ENCODE results near the gene SESTD1. TPM values are rescaled to one million over a fixed set of nuclear protein-coding genes. Genes with fewer than 3 reads are reported as not detected.

SESTD1 gene
- total and polyA plus RNA-seq, 2 of the 4 experiments (the other 2 are of a cell fraction) = 8.4 to 12.7 TPM

DNA sequence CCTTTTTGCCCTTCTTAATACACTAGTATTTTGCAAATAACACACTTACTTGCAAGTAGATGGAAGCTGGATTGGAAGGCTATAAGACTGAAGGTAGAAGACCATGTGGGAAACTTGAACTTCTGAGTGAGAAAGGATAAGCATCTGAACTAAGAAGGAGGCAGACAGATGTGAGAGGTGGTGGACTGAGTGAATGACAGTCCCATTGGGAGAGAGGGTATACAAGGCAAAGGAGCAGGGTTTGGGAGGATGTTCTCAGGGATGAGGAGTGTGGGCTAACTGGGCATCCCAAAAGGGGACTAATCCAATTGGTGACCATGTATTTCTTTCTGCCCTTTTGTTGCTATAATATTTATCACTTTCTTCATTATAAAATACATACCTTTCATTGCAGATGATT, 20.4 kb upstream of the SESTD1 start:
- Histone ChIP-seq H4K20me1 (ENCODE audit: insufficient read depth, low read length) (no peaks in the 10 kb centered on the region), H3K4me2 (ENCODE audit: low read depth, low read length) (no peak overlapping the region), H2AFZ (replicated peaks; ENCODE audit: low read length, poor library complexity) (no peak overlapping the region), H2BK20ac (ENCODE audit: low read depth, low read length) (no peak overlapping the region), H3K4me1 (ENCODE audit: control insufficient read depth, insufficient read depth, low read length) (no peaks in the 10 kb centered on the region), H4K5ac (ENCODE audit: low read depth, low read length) (no peak overlapping the region), H3K9me1 (ENCODE audit: insufficient read depth, low read length) (no peaks in the 10 kb centered on the region), H2AK5ac (ENCODE audit: low read depth, low read length) (no peak overlapping the region), H3K14ac (replicated peaks; ENCODE audit: low read depth, low read length) (no peak overlapping the region), H2AK9ac (replicated peaks; ENCODE audit: low read depth, low read length, poor library complexity) (no peak overlapping the region), H3K18ac (ENCODE audit: low read depth, low read length) (no peak overlapping the region), H3K4me3 (ENCODE audit: insufficient read depth, low read depth, low read length) (no peak overlapping the region), H3K27me3 (ENCODE audit: control insufficient read depth, insufficient read depth, low read length) (peaks cover 3% of the 10 kb centered on the region), H3K9me3 (ENCODE audit: control insufficient read depth, insufficient read depth, low read length) (no peaks in the 10 kb centered on the region), H2BK120ac (ENCODE audit: low read depth, low read length) (no peak overlapping the region), H3K79me1 (ENCODE audit: low read depth in 1 of 2, low read length in 2 of 2) (no peaks in the 10 kb centered on the region), H3K36me3 (ENCODE audit: control insufficient read depth, insufficient read depth, low read length) (no peaks in the 10 kb centered on the region), H3K27ac (ENCODE audit: insufficient read depth, low read length) (no peak overlapping the region), H4K91ac (ENCODE audit: insufficient read depth, low read depth, low read length) (no peak overlapping the region), H3K9ac (ENCODE audit: low read depth, low read length) (no peak overlapping the region), H3K56ac (ENCODE audit: extremely low read depth, insufficient read depth, low read length) (no peak overlapping the region), H2BK5ac (ENCODE audit: low read depth, low read length, poor library complexity, severe bottlenecking) (no peak overlapping the region), H2BK15ac (ENCODE audit: low read depth, low read length) (no peak overlapping the region), H3K23ac (ENCODE audit: low read depth, low read length) (no peak overlapping the region), H3K4ac (ENCODE audit: low read depth, low read length) (no peak overlapping the region), H4K8ac (ENCODE audit: low read depth in 2 of 2, low read length in 2 of 2) (no peak overlapping the region)
- CTCF ChIA-PET = no interaction called here
- in situ Hi-C loops (cut with MboI; ENCODE audit: low sequenced_read_pairs) (no loop called here), dilution Hi-C loops (cut with HindIII; ENCODE audit: low sequenced_read_pairs, unreplicated experiment) (no loop called here), intact Hi-C loops (cut with micrococcal nuclease) (loop anchor here (5.0 kb wide), 1 partner anchor 47 kb away; no protein-coding TSS in a partner anchor)
- BruUV-seq (replicated peaks) = no TSS peak
- DNase-seq (no peak), ATAC-seq (ENCODE audit: low read depth) (no peak)
- TF ChIP-seq RAD21 (IDR thresholded peaks at IDR 0.05; ENCODE audit: low read length) = no peak
- no peak for TF ChIP-seq USF2 (IDR thresholded peaks at IDR 0.05; ENCODE audit: low read depth, low read length)
- no peak for TF ChIP-seq SMC3 (IDR thresholded peaks at IDR 0.05; ENCODE audit: low read depth, low read length)
- TF ChIP-seq MAZ (IDR thresholded peaks at IDR 0.05; ENCODE audit: borderline replicate concordance, low read depth, low read length) = no peak
- TF ChIP-seq NFE2L2 (IDR thresholded peaks at IDR 0.05; ENCODE audit: low read depth, low read length) = no peak
- TF ChIP-seq FOS (IDR thresholded peaks at IDR 0.05; ENCODE audit: low read depth, low read length) = no peak
- no peak for TF ChIP-seq CEBPB (IDR thresholded peaks at IDR 0.05; ENCODE audit: low read depth, low read length)
- TF ChIP-seq CHD1 (IDR thresholded peaks at IDR 0.05; ENCODE audit: low read depth, low read length) = no peak
- TF ChIP-seq RCOR1 (IDR thresholded peaks at IDR 0.05; ENCODE audit: insufficient replicate concordance, low read length) = no peak
- no peak for TF ChIP-seq BHLHE40 (IDR thresholded peaks at IDR 0.05; ENCODE audit: low read depth, low read length)
- TF ChIP-seq ELK1 (IDR thresholded peaks at IDR 0.05; ENCODE audit: borderline replicate concordance, low read depth, low read length) = no peak
- TF ChIP-seq RFX5 (IDR thresholded peaks at IDR 0.05; ENCODE audit: low read depth, low read length) = no peak
- TF ChIP-seq MXI1 (IDR thresholded peaks at IDR 0.05; ENCODE audit: borderline replicate concordance, low read depth, low read length) = no peak
- TF ChIP-seq CTCF (conservative IDR thresholded peaks at IDR 0.05; ENCODE audit: low read depth, low read length) = no peak
- TF ChIP-seq MAFK (IDR thresholded peaks at IDR 0.05; ENCODE audit: low read depth, low read length) = no peak
- TF ChIP-seq POLR2A (IDR thresholded peaks at IDR 0.05; ENCODE audit: low read depth, low read length) = no peak
- POLR2A ChIA-PET (ENCODE audit: unreplicated experiment) = no interaction called here
